Measurements from ENCODE around the gene AP3D1.
"Not testable (repeated sequence)": the region's sequence is repeated elsewhere in the genome, so short reads cannot be mapped to it uniquely, and the experiment has no call there.

AP3D1 gene

GRCh38 chr19:2108251-2109016, 42.9 kb downstream of the AP3D1 start:
- DNase-seq = no peak

GRCh38 chr19:2103045-2103707, 48.2 kb downstream of the AP3D1 start:
- no peak for DNase-seq

- DNase-seq = no peak
Measured at GRCh38 chr19:2101417-2102335, 49.7 kb downstream of the AP3D1 start.

- no peak for DNase-seq
Measured at GRCh38 chr19:2100719-2101061, 50.7 kb downstream of the AP3D1 start.

- no peak for DNase-seq
Measured at GRCh38 chr19:2099937-2100718, 51.2 kb downstream of the AP3D1 start.

- DNase-seq = no peak
Measured at GRCh38 chr19:2099054-2099501, 52.3 kb downstream of the AP3D1 start.

- DNase-seq = no peak
Measured at GRCh38 chr19:2097886-2098327, 53.5 kb downstream of the AP3D1 start.

GRCh38 chr19:2097203-2097885, 54.0 kb downstream of the AP3D1 start:
- DNase-seq = no peak

GRCh38 chr19:2096480-2097202, 54.7 kb downstream of the AP3D1 start, which contains the start of gene IZUMO4:
TSS of gene IZUMO4 (plus strand) at chr19:2096915. CDS start at chr19:2096946, 31 bp downstream.
- DNase-seq = peak; percentile 98

GRCh38 chr19:2096034-2096479, 55.3 kb downstream of the AP3D1 start, which contains the start of gene MOB3A:
TSS of gene MOB3A (minus strand) at chr19:2096326. CDS start at chr19:2078560, 17,766 bp downstream.
- DNase-seq = peak; percentile 80

GRCh38 chr19:2091926-2092525, 59.3 kb downstream of the AP3D1 start:
- DNase-seq = not testable (repeated sequence)

GRCh38 chr19:2089727-2090053, 61.7 kb downstream of the AP3D1 start:
- no peak for DNase-seq

GRCh38 chr19:2089001-2089711, 62.2 kb downstream of the AP3D1 start:
- no peak for DNase-seq

- no peak for DNase-seq
Measured at GRCh38 chr19:2087621-2088100, 63.7 kb downstream of the AP3D1 start.

- DNase-seq = not testable (repeated sequence)
Measured at GRCh38 chr19:2086695-2087620, 64.4 kb downstream of the AP3D1 start.

- DNase-seq = no peak
Measured at GRCh38 chr19:2084993-2085720, 66.2 kb downstream of the AP3D1 start.

GRCh38 chr19:2083174-2083854, 68.1 kb downstream of the AP3D1 start:
- DNase-seq = no peak

Data from NCI-H2107 (cell line).